Erythroblast (primary cell): ENCODE results near the gene PQBP1.

Experiments
- DNase-seq, 2 experiments: peaks; one replicate each; lab custom pipeline; 2025; lab: John Stamatoyannopoulos, UW
- GATA1 ChIP-seq: IDR thresholded peaks from 2 replicates; pipeline ENCODE4 v1.6.1; 2011; ENCODE audit warnings: low read depth, mild to moderate bottlenecking, control low read depth, low read length, moderate library complexity
- POLR2A ChIP-seq: IDR thresholded peaks from 2 replicates; pipeline ENCODE4 v1.6.1; 2011; ENCODE audit warnings: mild to moderate bottlenecking, low read length

The PQBP1 gene

DNA sequence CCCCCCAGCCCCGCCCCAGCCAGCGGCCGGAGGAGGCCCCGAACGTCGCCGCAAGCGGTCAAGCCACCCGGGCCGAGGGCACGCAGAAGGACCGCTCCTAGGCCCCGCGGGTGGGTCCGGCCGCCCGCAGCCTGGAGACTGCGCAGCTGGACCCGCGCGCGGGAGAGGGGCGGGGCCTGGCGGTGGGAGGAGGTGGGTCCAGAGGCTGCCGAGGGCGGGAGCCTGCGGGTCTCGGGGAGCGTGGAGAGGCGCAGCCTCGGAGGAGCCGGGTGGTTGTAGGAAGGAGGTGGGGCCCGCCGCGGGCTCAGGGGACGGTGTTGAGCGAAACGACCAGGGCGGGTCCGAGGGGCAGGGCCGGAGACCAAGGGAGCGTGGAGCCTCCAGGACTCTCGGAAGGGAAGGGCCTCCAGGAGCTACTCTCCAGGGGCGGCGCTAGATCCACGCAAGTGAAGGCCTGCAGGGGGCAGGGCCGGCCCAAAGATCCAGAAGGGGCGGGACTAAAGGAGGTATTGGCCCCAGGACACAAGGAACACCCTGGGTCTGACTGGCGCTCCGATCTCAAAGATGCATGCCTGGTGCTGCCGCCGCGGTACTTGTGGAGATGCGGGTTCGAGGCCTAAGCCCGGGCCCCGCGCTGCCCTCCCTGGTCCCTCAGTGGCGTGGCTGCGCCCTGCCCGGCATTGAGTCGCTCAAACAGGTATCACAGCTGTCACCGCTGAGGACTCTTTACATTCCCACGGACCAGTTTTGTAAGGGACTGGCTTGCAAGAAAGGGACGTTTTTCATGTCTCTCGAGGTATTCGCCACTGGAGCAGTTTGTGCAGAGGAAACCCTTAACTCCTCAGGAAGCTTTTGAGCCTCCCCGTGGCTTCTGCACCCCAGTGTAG is 6.1 kb upstream of the PQBP1 start:
- peak; percentile 86 to 90 for DNase-seq
- TF ChIP-seq GATA1 (no peak), POLR2A (peak; percentile 28)

DNA sequence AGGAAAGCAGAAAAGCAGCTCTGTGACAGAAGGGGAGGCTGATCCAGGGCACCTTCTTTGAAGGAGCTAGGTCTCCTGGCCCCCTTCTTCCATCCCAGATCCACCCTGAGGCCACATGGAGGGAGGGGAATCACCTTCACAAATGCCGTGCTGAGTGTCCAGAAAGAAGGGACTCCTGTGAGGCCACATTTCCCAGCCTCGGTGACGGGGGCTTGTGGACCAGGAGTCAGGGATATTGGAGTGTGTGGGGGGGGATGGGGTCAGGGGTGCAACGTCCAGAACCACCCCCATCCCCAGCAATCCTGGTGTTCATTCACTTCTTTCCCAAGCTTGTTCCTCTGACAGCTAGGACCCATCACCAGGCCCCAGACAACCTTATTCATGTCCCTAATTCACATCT is 4.8 kb upstream of the PQBP1 start:
- no peak for DNase-seq
- TF ChIP-seq GATA1 (no peak), POLR2A (no peak)

DNA sequence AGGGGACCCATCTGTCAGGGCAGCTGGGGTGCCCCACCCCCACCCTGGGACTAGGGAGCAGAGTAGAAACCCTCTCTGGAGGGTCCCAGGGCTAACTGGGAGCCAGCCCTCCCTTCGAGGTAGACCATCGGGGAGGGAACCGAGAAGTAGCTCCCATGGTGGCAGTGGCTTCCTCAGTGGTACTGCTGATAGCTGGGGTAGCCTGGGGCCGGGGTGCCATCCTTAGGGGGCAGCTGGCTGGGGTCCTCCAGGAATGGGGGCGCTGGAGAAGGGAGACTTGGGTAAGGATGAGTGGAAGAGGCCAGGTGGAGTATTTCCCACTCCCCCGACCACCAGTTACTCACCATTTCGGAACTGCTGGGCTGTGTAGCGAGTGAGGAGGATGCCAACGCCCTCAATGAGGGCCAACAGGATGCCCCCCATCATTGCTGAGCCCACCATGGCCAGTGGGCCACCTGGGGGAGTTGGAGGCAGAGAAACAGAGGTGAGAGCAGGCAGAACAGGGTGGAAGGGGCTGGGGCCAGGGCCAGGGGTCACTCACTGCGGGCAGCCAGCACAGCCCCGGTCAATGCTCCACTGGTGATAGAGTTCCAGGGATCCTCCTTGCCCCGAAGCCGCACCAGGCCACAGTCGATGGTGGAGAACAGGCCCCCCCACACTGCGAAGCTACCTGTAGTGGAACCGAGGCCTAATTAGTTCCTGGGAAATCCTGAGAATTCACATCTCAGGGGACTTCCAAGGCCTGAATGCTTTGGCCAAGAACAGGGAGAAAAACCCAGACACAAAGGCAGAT is 4.0 kb upstream of the PQBP1 start:
- DNase-seq: no peak
- TF ChIP-seq GATA1 (no peak), POLR2A (no peak)

DNA sequence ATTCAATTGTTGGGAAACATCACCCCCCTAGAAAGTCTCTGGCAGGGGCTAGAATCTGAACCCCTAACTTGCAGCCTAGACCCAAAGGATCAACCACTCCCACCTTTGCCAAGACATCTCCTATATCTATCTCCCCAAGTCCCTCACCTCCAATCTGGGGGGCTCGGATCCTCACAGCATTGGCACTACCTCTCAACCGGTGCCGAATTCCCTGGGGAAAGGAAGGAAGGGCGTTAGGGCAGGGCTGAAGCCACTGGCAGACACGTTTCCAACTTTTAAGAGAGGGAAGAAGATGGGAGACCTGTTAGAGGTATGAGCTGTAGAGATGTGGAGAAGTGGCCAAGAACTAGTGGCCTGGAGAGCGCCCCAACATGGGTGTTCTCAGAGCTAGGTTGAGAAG is 2.8 kb upstream of the PQBP1 start:
- no peak for DNase-seq
- no peak for TF ChIP-seq POLR2A

DNA sequence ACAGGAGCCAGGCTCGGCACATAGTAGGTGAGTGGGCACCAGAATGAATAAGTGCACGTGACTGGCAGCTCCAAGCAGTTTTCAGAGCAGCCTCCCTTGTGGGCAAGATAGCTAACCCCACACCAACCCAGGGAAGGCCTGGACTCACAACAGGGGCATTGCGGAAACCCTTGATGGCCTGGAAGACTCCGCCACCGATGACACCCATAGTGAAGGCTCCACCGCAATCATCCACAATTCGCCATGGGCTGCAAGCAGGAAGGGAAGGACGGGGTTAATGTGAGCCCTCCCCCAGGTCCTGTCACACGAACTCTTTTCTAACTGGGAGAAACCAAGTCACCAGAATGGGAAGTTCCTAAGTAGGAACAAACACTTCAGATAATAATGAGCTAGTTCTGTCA is 1.1 kb upstream of the PQBP1 start:
- no peak for DNase-seq
- no peak for TF ChIP-seq GATA1
- no peak for TF ChIP-seq POLR2A

DNA sequence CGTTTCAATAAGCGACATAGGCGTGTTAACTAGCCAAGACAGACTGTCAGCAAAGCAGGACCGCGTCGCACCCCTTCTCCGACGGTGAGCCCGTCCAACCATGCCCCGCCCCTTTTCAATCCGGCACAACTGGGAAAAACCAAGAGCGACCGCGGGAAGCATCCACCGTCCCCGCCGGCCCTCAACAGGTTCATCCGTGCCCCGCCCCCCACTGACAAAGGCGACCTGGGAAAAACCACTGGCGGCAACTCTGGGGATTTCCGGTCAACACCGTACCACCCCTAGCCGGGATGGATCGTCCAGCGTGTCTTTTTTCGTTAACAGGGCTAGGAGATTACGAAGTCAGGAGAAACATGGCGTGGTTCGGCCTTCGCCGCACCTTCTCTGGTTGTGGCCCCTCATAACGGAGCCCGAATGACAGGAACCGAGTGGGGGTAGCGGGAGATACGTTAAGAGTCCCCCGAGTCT is 539 bp upstream of the PQBP1 start:
- TF ChIP-seq GATA1 (no peak), POLR2A (no peak)
- peak; percentile 88 to 90 for DNase-seq

DNA sequence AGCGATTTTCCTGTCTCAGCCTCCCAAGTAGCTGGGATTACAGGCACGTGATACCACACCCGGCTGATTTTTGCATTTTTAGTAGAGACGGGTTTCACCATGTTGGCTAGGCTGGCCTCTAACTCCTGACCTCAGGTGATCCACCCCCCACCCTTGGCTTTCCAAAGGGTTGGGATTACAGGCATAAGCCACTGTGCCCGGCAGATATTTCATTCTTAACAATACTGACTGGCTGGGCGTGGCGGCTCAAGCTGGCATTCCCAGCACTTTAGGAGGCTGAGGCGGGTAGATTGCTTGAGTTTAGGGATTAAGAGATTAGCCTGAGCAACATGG is 1.3 kb downstream of the PQBP1 start:
- no peak for DNase-seq
- TF ChIP-seq POLR2A (no peak), GATA1 (no peak)

DNA sequence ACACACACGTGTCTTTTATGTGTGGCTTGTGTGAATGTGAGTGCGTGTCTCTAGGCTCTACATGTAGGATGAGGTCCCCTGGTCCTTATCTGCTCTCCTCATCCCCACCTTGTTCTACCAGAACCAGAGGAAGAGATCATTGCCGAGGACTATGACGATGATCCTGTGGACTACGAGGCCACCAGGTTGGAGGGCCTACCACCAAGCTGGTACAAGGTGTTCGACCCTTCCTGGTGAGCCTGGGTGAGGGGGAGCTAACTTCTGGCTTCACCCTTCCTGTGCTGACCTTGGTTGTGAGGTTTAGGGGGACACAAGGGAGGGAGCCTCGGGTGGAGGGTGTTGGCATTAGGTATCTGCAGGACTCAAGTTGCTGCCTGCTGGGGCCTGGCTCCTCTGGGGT is 3.3 kb downstream of the PQBP1 start:
- DNase-seq: no peak
- no peak for TF ChIP-seq POLR2A
- no peak for TF ChIP-seq GATA1

DNA sequence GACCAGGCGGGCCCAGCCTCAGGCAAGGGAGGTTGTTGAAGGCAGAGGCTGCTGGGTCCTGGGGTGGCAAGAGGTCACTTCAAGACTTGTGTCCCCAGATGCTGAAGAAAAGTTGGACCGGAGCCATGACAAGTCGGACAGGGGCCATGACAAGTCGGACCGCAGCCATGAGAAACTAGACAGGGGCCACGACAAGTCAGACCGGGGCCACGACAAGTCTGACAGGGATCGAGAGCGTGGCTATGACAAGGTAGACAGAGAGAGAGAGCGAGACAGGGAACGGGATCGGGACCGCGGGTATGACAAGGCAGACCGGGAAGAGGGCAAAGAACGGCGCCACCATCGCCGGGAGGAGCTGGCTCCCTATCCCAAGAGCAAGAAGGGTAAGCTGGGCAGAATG is 4.4 kb downstream of the PQBP1 start:
- DNase-seq: no peak
- no peak for TF ChIP-seq GATA1
- TF ChIP-seq POLR2A: no peak

DNA sequence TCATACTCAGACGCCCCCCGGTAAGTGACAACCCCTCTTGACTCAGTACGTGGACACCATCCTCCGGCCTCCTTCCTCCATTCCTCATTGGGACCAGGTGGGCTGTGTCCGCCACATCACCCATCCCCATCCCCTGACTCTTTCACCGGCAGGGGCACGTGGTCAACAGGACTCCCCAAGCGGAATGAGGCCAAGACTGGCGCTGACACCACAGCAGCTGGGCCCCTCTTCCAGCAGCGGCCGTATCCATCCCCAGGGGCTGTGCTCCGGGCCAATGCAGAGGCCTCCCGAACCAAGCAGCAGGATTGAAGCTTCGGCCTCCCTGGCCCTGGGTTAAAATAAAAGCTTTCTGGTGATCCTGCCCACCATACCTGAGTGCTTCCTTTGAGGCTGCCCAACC is 5.0 kb downstream of the PQBP1 start:
- TF ChIP-seq GATA1 (no peak), POLR2A (no peak)
- no peak for DNase-seq

DNA sequence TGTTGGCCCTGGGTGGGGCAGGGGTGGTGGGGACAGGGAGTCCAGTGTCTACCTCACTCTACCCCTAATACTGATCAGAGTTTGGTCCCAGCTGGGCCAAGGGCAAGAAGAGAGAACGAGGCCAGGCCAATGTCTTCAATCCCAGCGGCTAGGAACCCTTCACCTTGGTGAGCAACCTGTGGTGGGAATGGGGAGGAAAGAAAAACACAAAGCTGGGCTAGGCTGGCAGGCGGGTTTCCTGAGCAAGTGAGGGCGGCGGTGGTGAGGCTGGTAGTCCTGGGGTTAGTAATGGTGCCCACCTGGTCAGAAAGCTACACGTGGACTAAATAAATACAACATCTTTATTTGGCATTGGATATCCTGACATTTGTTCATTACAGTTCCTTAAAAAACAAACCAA is 5.6 kb downstream of the PQBP1 start:
- DNase-seq: no peak
- TF ChIP-seq GATA1: no peak
- no peak for TF ChIP-seq POLR2A

DNA sequence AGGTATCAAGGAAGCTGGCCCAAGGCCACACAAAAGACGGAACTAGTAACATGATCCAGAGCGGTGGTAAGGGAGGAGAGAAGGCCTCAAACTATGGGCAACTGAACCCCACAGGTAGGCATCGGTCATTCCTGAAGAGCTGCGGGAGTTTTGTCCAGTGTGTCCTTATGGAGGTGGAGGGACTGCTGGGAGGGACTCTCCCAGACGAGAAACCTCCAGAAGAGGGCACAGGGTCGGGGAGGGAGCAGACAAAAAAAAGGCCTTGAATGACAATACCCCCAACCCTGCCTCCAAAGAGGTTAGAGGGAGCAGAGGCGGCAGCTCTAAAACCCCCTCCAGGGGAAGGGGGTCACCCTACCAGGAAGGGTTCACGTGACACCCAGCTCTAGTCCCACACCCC is 6.5 kb downstream of the PQBP1 start:
- DNase-seq: no peak
- no peak for TF ChIP-seq GATA1
- no peak for TF ChIP-seq POLR2A

DNA sequence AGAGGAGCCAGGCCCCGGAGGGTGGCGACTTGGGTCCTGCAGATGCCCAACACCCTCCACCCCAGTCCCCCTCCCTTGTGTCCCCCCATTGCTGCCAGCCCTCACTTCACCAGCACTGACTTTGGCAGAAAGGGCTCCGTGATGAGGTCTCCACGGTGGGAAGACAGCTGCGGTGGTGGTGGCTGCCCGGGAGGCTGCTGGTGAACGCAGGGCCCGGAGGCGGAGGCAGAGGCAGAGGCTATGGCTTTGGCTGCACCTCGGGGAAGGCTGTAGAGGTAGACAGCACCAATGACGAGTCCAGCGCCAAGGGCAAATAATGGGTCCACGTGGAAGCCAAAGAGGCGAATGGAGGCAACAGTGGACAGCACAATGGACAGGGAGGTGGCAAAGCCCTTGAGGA is 6.9 kb downstream of the PQBP1 start:
- no peak for DNase-seq
- TF ChIP-seq GATA1 (no peak), POLR2A (no peak)

DNA sequence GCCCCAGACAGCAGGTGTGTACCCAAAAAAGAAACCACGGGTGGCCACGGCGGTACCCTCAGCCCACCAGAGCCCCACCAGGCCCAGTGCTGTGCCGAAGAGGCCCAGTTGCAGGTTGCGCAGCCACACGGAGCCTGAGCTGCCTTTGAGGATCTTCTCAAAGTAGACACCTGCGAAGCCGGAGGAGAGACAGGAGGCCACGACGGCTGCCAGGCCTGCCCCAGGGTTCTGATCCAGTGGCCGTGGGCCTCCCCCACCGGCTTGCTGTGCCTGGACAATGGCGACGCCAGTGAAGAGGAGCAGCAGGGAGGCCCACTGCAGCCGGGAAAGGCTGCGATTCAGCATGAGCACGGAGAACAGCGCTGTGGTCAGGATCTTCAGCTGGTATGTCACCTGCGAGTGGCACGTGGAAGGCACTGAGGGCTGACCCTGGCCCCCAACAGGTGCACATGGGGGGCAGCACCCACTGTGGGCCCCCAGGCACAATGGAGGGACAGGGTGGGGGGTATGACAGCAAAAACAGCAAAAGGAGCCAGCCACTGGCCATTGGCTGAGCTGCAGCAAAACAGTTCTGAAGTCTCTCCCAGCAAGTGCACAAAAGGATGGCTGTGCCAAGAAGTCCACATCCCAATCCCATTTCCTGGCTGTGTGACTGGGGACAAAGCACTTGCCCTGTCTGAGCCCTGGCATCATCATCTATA is 7.5 kb downstream of the PQBP1 start:
- no peak for DNase-seq
- TF ChIP-seq GATA1 (no peak), POLR2A (no peak)

DNA sequence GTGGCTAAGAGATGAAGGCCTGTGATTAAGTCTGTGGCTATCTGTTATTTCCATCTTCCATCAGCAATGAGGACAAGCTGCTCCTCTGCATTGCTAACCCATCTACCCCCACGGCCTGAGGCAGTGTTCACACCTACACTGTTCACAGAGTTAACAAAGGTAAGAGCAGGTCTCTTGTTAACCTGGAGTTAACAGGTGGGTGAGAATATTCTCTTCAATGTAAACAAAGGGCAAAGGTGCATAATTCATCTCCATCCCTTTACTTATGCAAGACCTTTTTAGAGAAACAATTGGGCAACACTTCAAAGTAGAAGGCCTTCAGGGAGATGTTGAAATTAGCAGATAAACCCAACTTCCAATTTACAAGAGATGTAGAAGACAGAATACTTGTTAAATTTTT is 10.9 kb downstream of the PQBP1 start:
- TF ChIP-seq GATA1: no peak
- no peak for TF ChIP-seq POLR2A
- no peak for DNase-seq
